ENCODE measurements around the gene DNASE2.
"Not testable (repeated sequence)": the region's sequence is repeated elsewhere in the genome, so short reads cannot be mapped to it uniquely, and the experiment has no call there.

Gene DNASE2

GRCh38 chr19:12864721-12865715 is 16.2 kb downstream of the DNASE2 start:
- no peak overlapping the region for H2AFZ ChIP-seq (ENCODE audit: low read depth, low read length)
- H3K4me1 ChIP-seq (ENCODE audit: insufficient read depth, low read length), result no peaks in the 10 kb centered on the region
- H3K9me3 ChIP-seq (ENCODE audit: low read length), result no peaks in the 10 kb centered on the region
- peaks cover 11% of the 10 kb centered on the region for H3K36me3 ChIP-seq (ENCODE audit: insufficient read depth, low read length)
- no peak overlapping the region for H3K4me3 ChIP-seq (ENCODE audit: low read length)
- H3K27me3 ChIP-seq (ENCODE audit: insufficient read depth, low read length), result no peaks in the 10 kb centered on the region

DNA sequence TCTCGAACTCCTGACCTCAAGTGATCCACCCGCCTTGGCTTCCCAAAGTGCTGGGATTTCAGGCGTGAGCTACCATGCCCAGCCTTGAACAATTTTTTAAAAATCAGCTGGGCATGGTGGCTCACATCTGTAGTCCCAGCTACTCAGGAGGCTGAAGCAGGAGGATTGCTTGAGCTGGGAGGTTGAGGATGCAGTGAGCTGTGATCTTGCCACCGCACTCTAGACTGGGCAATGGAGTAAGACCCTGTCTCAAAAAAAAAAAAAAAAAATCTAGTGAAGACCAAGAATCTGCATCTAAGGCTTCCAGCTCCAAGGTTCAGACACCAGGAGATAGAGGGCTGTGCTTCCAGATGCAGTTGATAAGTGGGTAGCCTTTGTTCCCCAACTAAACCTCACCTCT is 17.1 kb downstream of the DNASE2 start:
- Histone ChIP-seq H3K4me1 (ENCODE audit: insufficient read depth, low read length) (no peaks in the 10 kb centered on the region), H3K4me3 (ENCODE audit: low read length) (no peak overlapping the region), H3K36me3 (ENCODE audit: insufficient read depth, low read length) (peaks cover 9% of the 10 kb centered on the region), H3K27me3 (ENCODE audit: insufficient read depth, low read length) (no peaks in the 10 kb centered on the region), H3K9me3 (ENCODE audit: low read length) (no peaks in the 10 kb centered on the region), H2AFZ (ENCODE audit: low read depth, low read length) (no peak overlapping the region)

DNA sequence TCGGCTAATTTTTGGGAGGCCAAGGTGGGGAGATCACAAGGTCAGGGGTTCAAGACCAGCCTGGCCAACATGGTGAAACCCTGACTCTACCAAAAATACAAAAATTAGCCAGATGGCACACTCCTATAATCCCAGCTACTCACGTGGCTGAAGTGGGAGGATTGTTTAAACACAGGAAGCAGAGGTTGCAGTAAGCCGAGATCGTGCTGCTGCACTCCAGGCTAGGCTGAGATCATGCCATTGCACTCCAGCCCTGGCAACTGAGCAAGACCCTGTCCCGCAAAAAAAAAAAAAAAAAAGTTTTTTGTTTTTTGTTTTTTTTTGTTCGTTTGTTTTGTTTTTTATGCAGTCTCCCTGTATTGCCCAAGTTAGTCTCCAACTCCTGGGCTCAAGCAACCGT is 21.7 kb downstream of the DNASE2 start:
- H3K4me3 ChIP-seq (ENCODE audit: low read length), result no peak overlapping the region
- peaks cover 5% of the 10 kb centered on the region for H3K36me3 ChIP-seq (ENCODE audit: insufficient read depth, low read length)
- no peaks in the 10 kb centered on the region for H3K4me1 ChIP-seq (ENCODE audit: insufficient read depth, low read length)
- no peak overlapping the region for H2AFZ ChIP-seq (ENCODE audit: low read depth, low read length)
- no peaks in the 10 kb centered on the region for H3K9me3 ChIP-seq (ENCODE audit: low read length)
- no peaks in the 10 kb centered on the region for H3K27me3 ChIP-seq (ENCODE audit: insufficient read depth, low read length)

GRCh38 chr19:12858041-12858928 is 23.0 kb downstream of the DNASE2 start:
- Histone ChIP-seq H3K9me3 (ENCODE audit: low read length) (no peaks in the 10 kb centered on the region), H3K4me3 (ENCODE audit: low read length) (no peak overlapping the region), H3K4me1 (ENCODE audit: insufficient read depth, low read length) (no peaks in the 10 kb centered on the region), H3K27me3 (ENCODE audit: insufficient read depth, low read length) (no peaks in the 10 kb centered on the region), H2AFZ (ENCODE audit: low read depth, low read length) (no peak overlapping the region), H3K36me3 (ENCODE audit: insufficient read depth, low read length) (peaks cover 5% of the 10 kb centered on the region)

DNA sequence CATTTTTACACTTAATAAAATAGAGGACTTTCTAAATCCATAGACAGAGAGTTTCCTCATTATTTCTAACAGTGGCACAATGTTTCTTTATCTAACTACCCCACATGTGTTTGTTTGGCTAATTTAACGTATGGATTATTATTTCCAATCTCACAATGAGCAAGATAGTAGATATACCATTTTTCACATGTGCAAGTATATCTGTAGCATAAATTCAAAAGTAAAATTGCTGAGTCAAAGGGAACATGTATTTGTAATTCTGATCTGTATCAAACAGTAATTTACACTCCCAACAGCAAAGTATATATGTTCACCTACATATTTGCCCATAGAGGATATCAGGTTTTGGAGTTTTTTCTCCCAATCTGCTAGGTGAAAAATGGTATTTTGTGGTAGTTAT is 24.6 kb downstream of the DNASE2 start:
- Histone ChIP-seq H3K4me3 (ENCODE audit: low read length) (no peak overlapping the region), H3K9me3 (ENCODE audit: low read length) (no peaks in the 10 kb centered on the region), H2AFZ (ENCODE audit: low read depth, low read length) (no peak overlapping the region), H3K27me3 (ENCODE audit: insufficient read depth, low read length) (no peaks in the 10 kb centered on the region), H3K36me3 (ENCODE audit: insufficient read depth, low read length) (peaks cover 14% of the 10 kb centered on the region), H3K4me1 (ENCODE audit: insufficient read depth, low read length) (no peaks in the 10 kb centered on the region)

DNA sequence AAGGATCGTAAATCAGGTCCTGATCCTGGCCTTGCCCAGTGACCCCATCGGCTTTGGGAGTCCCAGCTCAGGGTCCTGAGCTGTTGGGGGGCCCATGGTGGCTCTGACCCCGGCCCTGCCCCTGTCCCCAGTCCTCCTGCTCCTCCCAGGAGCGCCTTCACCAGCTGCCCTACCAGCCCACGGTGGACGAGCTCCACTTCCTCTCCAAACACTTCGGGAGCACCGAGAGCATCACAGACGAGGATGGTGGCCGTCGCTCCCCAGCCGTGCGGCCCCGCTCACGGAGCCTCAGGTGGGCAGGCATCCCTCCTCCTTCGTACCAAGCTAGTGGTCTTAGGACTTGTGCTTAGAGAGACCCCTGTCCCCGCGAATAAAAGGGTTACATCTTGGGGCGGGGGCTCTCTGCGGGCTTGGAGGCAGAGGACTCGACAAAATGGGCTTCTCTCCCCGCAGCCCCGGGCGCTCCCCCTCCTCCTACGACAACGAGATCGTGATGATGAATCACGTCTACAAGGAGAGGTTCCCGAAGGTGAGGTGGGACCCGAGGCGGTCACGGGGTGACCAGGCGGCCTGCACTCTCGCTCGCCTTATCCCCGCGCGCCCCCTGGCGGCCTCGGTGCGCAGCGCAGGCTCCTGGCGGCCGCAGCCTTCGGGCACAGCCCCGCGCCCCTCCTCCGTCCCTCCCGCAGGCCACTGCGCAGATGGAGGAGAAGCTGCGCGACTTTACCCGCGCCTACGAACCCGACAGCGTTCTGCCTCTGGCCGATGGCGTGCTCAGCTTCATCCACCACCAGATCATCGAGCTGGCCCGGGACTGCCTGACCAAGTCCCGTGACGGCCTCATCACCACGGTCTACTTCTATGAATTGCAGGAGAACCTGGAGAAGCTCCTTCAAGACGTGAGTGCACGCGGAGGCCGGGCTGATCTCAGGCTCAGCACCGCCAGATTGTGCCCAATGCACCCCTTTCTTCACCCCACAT is 33.8 kb downstream of the DNASE2 start:
- no peaks in the 10 kb centered on the region for H3K4me1 ChIP-seq (ENCODE audit: insufficient read depth, low read length)
- no peak overlapping the region for H3K4me3 ChIP-seq (ENCODE audit: low read length)
- peaks cover 14% of the 10 kb centered on the region for H3K36me3 ChIP-seq (ENCODE audit: insufficient read depth, low read length)
- no peaks in the 10 kb centered on the region for H3K27me3 ChIP-seq (ENCODE audit: insufficient read depth, low read length)
- H2AFZ ChIP-seq (ENCODE audit: low read depth, low read length), result no peak overlapping the region
- H3K9me3 ChIP-seq (ENCODE audit: low read length), result no peaks in the 10 kb centered on the region

DNA sequence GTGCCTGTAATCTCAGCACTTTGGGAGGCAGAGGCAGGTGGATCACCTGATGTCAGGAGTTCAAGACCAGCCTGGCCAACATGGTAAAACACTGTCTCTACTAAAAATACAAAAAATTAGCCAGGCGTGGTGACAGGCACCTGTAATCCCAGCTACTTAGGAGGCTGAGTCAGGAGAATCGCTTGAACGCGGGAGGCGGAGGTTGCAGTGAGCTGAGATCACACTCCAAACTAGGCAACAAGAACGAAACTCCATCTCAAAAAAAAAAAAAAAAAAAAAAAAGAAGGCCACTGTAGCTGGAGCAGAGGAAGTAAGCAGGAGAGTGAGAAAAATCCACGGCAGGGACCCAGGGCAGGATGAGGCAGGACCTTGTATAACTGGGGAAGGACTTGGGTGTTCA is 34.6 kb downstream of the DNASE2 start:
- not testable (repeated sequence) for H2AFZ ChIP-seq (ENCODE audit: low read depth, low read length); H3K27me3 ChIP-seq (ENCODE audit: insufficient read depth, low read length); H3K9me3 ChIP-seq (ENCODE audit: low read length); H3K4me3 ChIP-seq (ENCODE audit: low read length); H3K4me1 ChIP-seq (ENCODE audit: insufficient read depth, low read length); H3K36me3 ChIP-seq (ENCODE audit: insufficient read depth, low read length)

DNA sequence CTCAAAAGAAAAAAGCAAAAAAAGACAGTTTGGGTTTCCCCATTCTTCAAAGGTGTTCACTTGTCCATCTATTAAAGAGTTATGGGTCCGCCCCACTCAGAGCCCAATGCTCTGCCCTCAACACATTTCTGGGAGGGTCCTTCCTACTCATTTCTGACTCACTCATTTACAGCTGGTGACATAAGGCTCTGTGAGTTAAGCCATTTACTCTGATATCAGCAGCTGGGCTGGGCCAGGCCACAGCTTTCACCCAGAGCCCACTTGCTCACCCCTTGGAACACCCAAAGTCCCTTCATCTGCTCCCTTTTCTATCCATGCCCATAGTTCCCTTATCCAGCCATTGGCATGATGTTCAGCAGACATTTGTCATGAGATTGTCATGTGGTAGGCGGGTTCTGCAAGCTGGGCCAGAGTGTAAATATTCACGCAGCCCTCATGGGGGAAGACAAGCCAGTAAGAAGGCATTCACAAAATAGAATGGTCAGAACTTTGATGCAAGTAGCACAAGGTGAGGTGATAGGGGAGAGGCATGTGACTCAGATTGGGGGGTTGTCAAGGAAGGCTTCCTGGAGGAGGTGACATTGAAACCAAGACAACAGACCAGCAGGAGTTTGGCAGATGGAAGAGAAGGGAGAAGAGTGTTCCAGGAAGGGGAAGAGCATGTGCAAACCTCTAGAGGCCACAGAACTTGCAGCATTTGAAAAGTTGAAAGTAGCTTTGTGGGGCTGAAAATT is 37.1 kb downstream of the DNASE2 start:
- Histone ChIP-seq H3K4me3 (ENCODE audit: low read length) (no peak overlapping the region), H3K36me3 (ENCODE audit: insufficient read depth, low read length) (peaks cover 7% of the 10 kb centered on the region), H3K9me3 (ENCODE audit: low read length) (no peaks in the 10 kb centered on the region), H2AFZ (ENCODE audit: low read depth, low read length) (no peak overlapping the region), H3K27me3 (ENCODE audit: insufficient read depth, low read length) (no peaks in the 10 kb centered on the region), H3K4me1 (ENCODE audit: insufficient read depth, low read length) (peaks cover 4% of the 10 kb centered on the region)

- Histone ChIP-seq H2AFZ (ENCODE audit: low read depth, low read length) (no peak overlapping the region), H3K9me3 (ENCODE audit: low read length) (no peaks in the 10 kb centered on the region)
Measured at GRCh38 chr19:12843328-12843727, 37.9 kb downstream of the DNASE2 start.

DNA sequence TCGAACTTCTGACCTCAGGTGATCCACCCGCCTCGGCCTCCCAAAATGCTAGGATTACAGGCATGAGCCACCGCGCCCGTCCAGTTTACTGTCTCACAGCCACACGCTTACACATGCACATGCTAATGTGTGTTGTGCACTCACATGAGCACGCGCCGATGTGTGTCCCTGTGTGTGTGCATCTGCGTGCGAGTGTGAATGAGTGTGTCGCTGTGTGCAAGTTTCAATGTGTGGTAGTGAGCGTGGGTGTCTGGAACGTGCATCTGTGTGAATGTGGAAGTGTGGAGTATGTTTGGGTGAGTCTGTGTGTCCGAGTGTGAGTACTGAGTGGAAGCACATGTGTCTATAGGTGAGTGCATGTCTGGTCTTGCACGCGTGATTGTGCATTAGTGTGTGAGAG is 38.7 kb downstream of the DNASE2 start:
- no peak overlapping the region for H3K4me3 ChIP-seq (ENCODE audit: low read length)

More at GRCh38 chr19:12843328-12843727, 37.9 kb downstream of the DNASE2 start:
- Histone ChIP-seq H3K36me3 (ENCODE audit: insufficient read depth, low read length) (peaks cover 7% of the 10 kb centered on the region), H3K27me3 (ENCODE audit: insufficient read depth, low read length) (no peaks in the 10 kb centered on the region), H3K4me1 (ENCODE audit: insufficient read depth, low read length) (peaks cover 8% of the 10 kb centered on the region), H3K4me3 (ENCODE audit: low read length) (no peak overlapping the region)

DNA sequence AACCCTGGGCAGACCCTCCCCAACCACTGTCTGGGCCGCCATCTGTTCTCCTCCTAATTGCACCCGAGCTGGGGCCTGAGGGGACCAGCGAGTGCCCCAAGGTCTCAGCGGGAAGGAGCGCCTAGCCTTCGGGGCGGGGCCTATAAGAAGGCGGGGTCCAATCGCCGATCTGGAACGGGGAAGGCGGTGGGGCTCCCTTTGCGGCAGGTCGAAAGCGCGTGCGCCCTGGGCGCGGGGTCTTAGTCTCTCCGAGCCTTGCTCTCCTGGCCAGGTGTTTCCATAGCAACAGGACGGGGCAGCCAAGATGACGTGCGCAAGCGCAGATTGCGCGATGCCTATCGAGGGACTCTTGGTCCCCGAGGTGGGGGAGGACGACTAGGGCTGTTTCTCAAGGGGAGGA is 40.2 kb downstream of the DNASE2 start:
- Histone ChIP-seq H3K36me3 (ENCODE audit: insufficient read depth, low read length) (peaks cover 2% of the 10 kb centered on the region), H3K4me1 (ENCODE audit: insufficient read depth, low read length) (peaks cover 12% of the 10 kb centered on the region), H3K27me3 (ENCODE audit: insufficient read depth, low read length) (peaks cover under 1% of the 10 kb centered on the region), H3K4me3 (ENCODE audit: low read length) (no peak overlapping the region), H3K9me3 (ENCODE audit: low read length) (no peaks in the 10 kb centered on the region), H2AFZ (ENCODE audit: low read depth, low read length) (no peak overlapping the region)

More for the DNA sequence above, 38.7 kb downstream of the DNASE2 start:
- Histone ChIP-seq H3K4me1 (ENCODE audit: insufficient read depth, low read length) (peaks cover 12% of the 10 kb centered on the region), H3K9me3 (ENCODE audit: low read length) (no peaks in the 10 kb centered on the region), H3K36me3 (ENCODE audit: insufficient read depth, low read length) (peaks cover 2% of the 10 kb centered on the region), H2AFZ (ENCODE audit: low read depth, low read length) (no peak overlapping the region), H3K27me3 (ENCODE audit: insufficient read depth, low read length) (no peaks in the 10 kb centered on the region)

All from neuron (in vitro differentiated cells).